ENCODE measurements around the gene ITGA2B. TPM values are rescaled to one million over a fixed set of nuclear protein-coding genes. Genes with fewer than 3 reads are reported as not detected.

The ITGA2B gene
- total and polyA plus RNA-seq, 4 donors = 1.4 to 9.2 (median 4.2) TPM

DNA sequence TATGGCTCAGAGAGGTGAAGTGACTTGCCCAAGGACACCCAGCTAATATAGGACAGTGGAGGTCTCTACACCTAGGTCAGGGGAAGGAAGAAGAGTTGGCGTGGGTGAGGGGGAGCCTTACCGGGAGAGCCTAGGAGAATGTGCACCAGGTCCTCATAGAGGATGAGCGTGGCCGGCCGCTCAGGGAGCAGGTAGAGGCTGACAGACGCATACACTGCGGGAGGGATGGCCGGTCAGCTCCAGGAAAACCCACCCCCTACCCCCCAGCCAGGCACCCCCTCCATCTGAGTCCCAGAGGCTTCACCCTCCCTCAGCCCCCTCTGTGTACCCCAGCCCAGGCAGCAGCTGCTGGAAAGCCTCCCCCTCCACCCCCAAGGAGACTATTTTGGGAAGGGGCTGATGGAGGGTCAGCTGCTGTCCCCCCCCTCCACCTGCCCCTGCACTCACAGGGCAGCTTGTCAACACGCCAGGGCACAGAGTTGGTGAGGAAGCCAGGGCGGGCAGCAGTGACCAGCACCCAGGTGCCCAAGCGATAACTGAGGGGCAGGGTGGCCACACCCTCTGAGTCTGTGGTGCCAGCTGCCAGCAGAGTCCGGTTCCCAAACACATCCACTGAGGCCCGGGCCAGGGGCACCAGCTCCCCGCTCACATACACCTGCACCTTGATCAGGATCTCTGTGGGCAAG, 29.8 kb downstream of the ITGA2B start:
- peaks cover 0 to 3% (median 0%) of the 10 kb centered on the region in 4 donors for H3K36me3 ChIP-seq (ENCODE audit: control insufficient read depth in 4 of 4, insufficient read depth in 4 of 4, low read length in 4 of 4)
- ATAC-seq (ENCODE audit: insufficient read depth, low FRiP score) (no peak), DNase-seq (no peak)
- peaks cover 0 to 30% (median 9%) of the 10 kb centered on the region in 5 donors for H3K4me1 ChIP-seq (ENCODE audit: control insufficient read depth in 5 of 5, insufficient read depth in 5 of 5, low read length in 5 of 5)
- no peak overlapping the region for H3K27ac ChIP-seq (ENCODE audit: low read depth in 1 of 2, low read length in 1 of 2)
- 93 to 97% methylated on average over 14 of the region's 14 CpGs for WGBS, 2 donors
- H3K9ac ChIP-seq (ENCODE audit: insufficient read depth in 1 of 2, low read length in 2 of 2) = no peak overlapping the region
- H3K9me3 ChIP-seq (ENCODE audit: control insufficient read depth in 4 of 4, insufficient read depth in 3 of 4, low read length in 3 of 4) = no peaks in the 10 kb centered on the region
- no peaks in the 10 kb centered on the region for H3K27me3 ChIP-seq (ENCODE audit: control insufficient read depth in 3 of 3, insufficient read depth in 3 of 3, low read length in 2 of 3)
- no peak overlapping the region for H3K4me3 ChIP-seq
- no peak for TF ChIP-seq CTCF (IDR thresholded peaks at IDR 0.05; ENCODE audit: control extremely low read depth, extremely low read depth)

DNA sequence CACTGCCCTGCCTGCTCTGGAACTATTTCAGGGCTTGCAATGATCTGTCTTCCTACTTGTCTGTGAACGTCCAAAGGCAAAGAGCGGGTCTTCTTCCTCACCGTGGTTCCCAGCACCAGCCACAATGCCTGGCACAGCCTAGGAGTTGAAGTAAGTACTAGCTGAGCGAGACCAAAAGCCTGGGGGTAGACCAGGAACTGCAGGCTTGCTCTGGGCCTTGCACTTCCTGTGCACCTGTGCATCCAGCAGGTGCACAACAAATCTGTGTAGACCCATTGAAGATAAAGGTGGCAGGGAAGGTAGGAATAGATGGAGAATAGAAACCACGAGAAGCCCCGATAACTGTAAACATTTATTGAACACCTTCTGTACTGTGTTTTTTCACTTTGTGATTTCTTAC, 30.4 kb downstream of the ITGA2B start:
- H3K9ac ChIP-seq (ENCODE audit: insufficient read depth in 1 of 2, low read length in 2 of 2) = no peak overlapping the region
- H3K9me3 ChIP-seq (ENCODE audit: control insufficient read depth in 4 of 4, insufficient read depth in 3 of 4, low read length in 3 of 4) = no peaks in the 10 kb centered on the region
- ATAC-seq (ENCODE audit: insufficient read depth, low FRiP score) (no peak), DNase-seq (no peak)
- peaks cover 0 to 29% (median 9%) of the 10 kb centered on the region in 5 donors for H3K4me1 ChIP-seq (ENCODE audit: control insufficient read depth in 5 of 5, insufficient read depth in 5 of 5, low read length in 5 of 5)
- 69 to 70% methylated on average over 6 of the region's 6 CpGs for WGBS, 2 donors
- peaks cover 0 to 3% (median 0%) of the 10 kb centered on the region in 4 donors for H3K36me3 ChIP-seq (ENCODE audit: control insufficient read depth in 4 of 4, insufficient read depth in 4 of 4, low read length in 4 of 4)
- no peak overlapping the region for H3K27ac ChIP-seq (ENCODE audit: low read depth in 1 of 2, low read length in 1 of 2)
- H3K27me3 ChIP-seq (ENCODE audit: control insufficient read depth in 3 of 3, insufficient read depth in 3 of 3, low read length in 2 of 3) = no peaks in the 10 kb centered on the region
- no peak overlapping the region for H3K4me3 ChIP-seq
- no peak for TF ChIP-seq CTCF (IDR thresholded peaks at IDR 0.05; ENCODE audit: control extremely low read depth, extremely low read depth)

GRCh38 chr17:44358066-44358465, 31.4 kb downstream of the ITGA2B start:
- WGBS, 2 donors = 87 to 93% methylated on average over 9 of the region's 9 CpGs
- no peak for TF ChIP-seq CTCF (IDR thresholded peaks at IDR 0.05; ENCODE audit: control extremely low read depth, extremely low read depth)
- no peaks in the 10 kb centered on the region for H3K9me3 ChIP-seq (ENCODE audit: control insufficient read depth in 4 of 4, insufficient read depth in 3 of 4, low read length in 3 of 4)
- H3K36me3 ChIP-seq (ENCODE audit: control insufficient read depth in 4 of 4, insufficient read depth in 4 of 4, low read length in 4 of 4) = peaks cover 0 to 3% (median 1%) of the 10 kb centered on the region in 4 donors
- no peak for DNase-seq
- no peak overlapping the region for H3K9ac ChIP-seq (ENCODE audit: insufficient read depth in 1 of 2, low read length in 2 of 2)
- no peak overlapping the region for H3K4me3 ChIP-seq
- no peak overlapping the region for H3K27ac ChIP-seq (ENCODE audit: low read depth in 1 of 2, low read length in 1 of 2)
- H3K27me3 ChIP-seq (ENCODE audit: control insufficient read depth in 3 of 3, insufficient read depth in 3 of 3, low read length in 2 of 3) = no peaks in the 10 kb centered on the region
- ATAC-seq (ENCODE audit: insufficient read depth, low FRiP score) = no peak
- H3K4me1 ChIP-seq (ENCODE audit: control insufficient read depth in 5 of 5, insufficient read depth in 5 of 5, low read length in 5 of 5) = peaks cover 0 to 26% (median 9%) of the 10 kb centered on the region in 5 donors
